HL-60 (cell line): Measurements from ENCODE around the gene ETV5.

Source experiments
- DNase-seq, 2 experiments: peaks; one replicate each; pipeline ENCODE4 v3.0.0-alpha.2; 2010 to 2020; ENCODE audit warnings: low read depth in 1 of 2, low spot score in 1 of 2
- H3K27ac ChIP-seq: fragments of 250-450 bp; sonication (Bioruptor Pico); replicated peaks from 2 replicates; pipeline ENCODE4 v1.5.1; 2020; ENCODE audit warnings: mild to moderate bottlenecking, moderate library complexity
- H3K27me3 ChIP-seq: fragments of 250-450 bp; sonication (Bioruptor Pico); 2 replicates; pipeline ENCODE4 v1.5.1; 2021; ENCODE audit warnings: mild to moderate bottlenecking, moderate library complexity; ENCODE audit not compliant: insufficient read depth, poor library complexity, severe bottlenecking
- H3K4me3 ChIP-seq: replicated peaks from 2 replicates; pipeline ENCODE4 v1.5.1; 2011; ENCODE audit warnings: mild to moderate bottlenecking, control low read depth, low read length; ENCODE audit not compliant: insufficient read depth
- GABPA ChIP-seq: IDR thresholded peaks from 2 replicates; pipeline ENCODE4 v1.6.1; 2012; ENCODE audit warnings: low read depth
- POLR2AphosphoS5 ChIP-seq: IDR thresholded peaks from 2 replicates; pipeline ENCODE4 v1.6.1; 2012; ENCODE audit warnings: low read depth
- SPI1 ChIP-seq: IDR thresholded peaks from 2 replicates; pipeline ENCODE4 v1.6.1; 2012; ENCODE audit warnings: low read depth, mild to moderate bottlenecking, borderline replicate concordance
- TF ChIP-seq, protein P1 (sequence below): IDR thresholded peaks from one replicate; pipeline ENCODE4 v1.5.1; 2011; ENCODE audit warnings: low read length, control low read depth, inconsistent platforms; ENCODE audit not compliant: insufficient read depth
- TF ChIP-seq, protein P2 (sequence below): IDR thresholded peaks from 2 replicates; pipeline ENCODE4 v1.6.1; 2012; ENCODE audit warnings: low read depth; ENCODE audit not compliant: insufficient replicate concordance

ETV5 gene

DNA sequence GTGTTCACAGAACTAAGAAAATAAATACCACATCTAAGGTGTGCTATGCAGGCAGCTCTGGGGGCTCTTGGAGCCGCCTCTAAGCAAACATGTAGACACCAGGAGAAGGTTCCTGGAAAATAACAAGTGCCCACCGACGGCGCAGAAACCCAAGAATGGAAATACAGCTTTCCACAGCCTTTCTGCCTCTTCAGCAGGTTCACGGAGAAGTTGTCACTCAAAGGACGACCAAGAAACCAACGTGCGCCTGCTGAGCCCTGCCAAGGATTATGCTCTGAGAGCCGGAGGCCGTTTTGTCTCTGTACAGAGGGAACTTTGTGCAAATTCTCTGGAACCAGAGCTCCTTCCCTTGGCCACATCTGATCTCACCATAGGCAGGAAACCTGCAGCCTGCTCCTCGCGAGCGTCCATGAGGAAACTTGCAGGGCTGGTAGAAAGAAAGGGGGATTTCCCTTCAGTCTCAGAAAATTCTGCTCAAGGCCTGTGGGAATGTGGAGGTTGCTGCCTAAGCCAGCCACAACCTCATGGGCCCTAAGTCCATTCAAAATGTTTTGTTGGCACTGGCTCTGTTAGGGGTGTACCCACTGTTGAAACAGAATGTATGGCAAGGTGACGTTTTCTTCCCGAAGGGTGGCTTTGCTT lies 40.6 kb upstream of the ETV5 start:
- Histone ChIP-seq H3K27me3 (no peaks in the 10 kb centered on the region), H3K27ac (no peak overlapping the region), H3K4me3 (no peak overlapping the region)
- no peak for DNase-seq
- TF ChIP-seq, protein P1, sequence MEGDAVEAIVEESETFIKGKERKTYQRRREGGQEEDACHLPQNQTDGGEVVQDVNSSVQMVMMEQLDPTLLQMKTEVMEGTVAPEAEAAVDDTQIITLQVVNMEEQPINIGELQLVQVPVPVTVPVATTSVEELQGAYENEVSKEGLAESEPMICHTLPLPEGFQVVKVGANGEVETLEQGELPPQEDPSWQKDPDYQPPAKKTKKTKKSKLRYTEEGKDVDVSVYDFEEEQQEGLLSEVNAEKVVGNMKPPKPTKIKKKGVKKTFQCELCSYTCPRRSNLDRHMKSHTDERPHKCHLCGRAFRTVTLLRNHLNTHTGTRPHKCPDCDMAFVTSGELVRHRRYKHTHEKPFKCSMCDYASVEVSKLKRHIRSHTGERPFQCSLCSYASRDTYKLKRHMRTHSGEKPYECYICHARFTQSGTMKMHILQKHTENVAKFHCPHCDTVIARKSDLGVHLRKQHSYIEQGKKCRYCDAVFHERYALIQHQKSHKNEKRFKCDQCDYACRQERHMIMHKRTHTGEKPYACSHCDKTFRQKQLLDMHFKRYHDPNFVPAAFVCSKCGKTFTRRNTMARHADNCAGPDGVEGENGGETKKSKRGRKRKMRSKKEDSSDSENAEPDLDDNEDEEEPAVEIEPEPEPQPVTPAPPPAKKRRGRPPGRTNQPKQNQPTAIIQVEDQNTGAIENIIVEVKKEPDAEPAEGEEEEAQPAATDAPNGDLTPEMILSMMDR: no peak
- no peak for TF ChIP-seq GABPA
- TF ChIP-seq, protein P2, sequence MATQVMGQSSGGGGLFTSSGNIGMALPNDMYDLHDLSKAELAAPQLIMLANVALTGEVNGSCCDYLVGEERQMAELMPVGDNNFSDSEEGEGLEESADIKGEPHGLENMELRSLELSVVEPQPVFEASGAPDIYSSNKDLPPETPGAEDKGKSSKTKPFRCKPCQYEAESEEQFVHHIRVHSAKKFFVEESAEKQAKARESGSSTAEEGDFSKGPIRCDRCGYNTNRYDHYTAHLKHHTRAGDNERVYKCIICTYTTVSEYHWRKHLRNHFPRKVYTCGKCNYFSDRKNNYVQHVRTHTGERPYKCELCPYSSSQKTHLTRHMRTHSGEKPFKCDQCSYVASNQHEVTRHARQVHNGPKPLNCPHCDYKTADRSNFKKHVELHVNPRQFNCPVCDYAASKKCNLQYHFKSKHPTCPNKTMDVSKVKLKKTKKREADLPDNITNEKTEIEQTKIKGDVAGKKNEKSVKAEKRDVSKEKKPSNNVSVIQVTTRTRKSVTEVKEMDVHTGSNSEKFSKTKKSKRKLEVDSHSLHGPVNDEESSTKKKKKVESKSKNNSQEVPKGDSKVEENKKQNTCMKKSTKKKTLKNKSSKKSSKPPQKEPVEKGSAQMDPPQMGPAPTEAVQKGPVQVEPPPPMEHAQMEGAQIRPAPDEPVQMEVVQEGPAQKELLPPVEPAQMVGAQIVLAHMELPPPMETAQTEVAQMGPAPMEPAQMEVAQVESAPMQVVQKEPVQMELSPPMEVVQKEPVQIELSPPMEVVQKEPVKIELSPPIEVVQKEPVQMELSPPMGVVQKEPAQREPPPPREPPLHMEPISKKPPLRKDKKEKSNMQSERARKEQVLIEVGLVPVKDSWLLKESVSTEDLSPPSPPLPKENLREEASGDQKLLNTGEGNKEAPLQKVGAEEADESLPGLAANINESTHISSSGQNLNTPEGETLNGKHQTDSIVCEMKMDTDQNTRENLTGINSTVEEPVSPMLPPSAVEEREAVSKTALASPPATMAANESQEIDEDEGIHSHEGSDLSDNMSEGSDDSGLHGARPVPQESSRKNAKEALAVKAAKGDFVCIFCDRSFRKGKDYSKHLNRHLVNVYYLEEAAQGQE: no peak
- TF ChIP-seq SPI1: no peak
- TF ChIP-seq POLR2AphosphoS5: no peak

DNA sequence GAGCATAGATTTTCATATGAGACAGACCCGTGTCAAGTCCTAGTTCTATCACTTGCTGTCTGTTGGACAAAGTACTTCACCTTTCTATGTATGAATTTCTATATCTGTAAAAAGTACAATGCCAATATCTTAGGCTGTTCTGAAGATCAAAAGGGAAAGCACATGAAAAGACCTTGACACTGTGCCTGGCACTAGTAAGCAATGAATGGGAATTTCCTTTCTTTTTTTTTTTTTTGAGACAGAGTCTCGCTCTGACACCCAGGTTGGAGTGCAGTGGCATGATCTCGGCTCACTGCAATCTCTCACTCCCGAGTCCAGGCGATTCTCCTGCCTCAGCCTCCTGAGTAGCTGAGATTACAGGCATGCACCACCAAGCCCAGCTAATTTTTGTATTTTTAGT lies 35.4 kb upstream of the ETV5 start:
- no peak overlapping the region for H3K4me3 ChIP-seq
- no peaks in the 10 kb centered on the region for H3K27me3 ChIP-seq
- H3K27ac ChIP-seq: no peak overlapping the region
- no peak for DNase-seq
- no peak for TF ChIP-seq SPI1
- TF ChIP-seq, protein P1: no peak
- TF ChIP-seq POLR2AphosphoS5: no peak
- TF ChIP-seq, protein P2: no peak
- TF ChIP-seq GABPA: no peak

DNA sequence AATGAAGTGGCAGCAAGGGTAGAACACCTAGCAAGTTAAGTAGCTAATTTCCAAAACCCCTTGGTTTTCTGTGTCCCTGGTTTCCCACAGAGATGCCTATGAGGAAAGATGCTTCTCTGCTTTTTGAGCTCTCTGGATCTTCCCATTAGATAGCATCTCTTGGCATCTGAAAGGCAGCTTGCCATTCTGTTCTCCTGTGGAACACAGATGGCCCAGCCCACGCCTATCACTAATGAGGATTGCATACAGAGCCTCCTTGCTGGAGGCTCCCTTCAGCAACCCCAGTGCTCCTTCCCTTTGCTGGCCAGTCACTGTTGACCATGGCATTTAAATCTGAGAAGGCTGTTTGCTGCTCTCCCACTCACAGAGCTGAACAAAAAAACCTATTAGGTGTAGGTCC lies 34.4 kb upstream of the ETV5 start:
- H3K27me3 ChIP-seq: no peaks in the 10 kb centered on the region
- no peak for DNase-seq
- no peak overlapping the region for H3K27ac ChIP-seq
- TF ChIP-seq GABPA (no peak), SPI1 (no peak), POLR2AphosphoS5 (no peak)
- TF ChIP-seq, protein P2: no peak
- TF ChIP-seq, protein P1: no peak
- H3K4me3 ChIP-seq: no peak overlapping the region
